B cell (primary cell): ENCODE measurements around the gene CYS1.

Experiments used
- EZH2 ChIP-seq: IDR thresholded peaks from 2 replicates; pipeline ENCODE4 v1.6.1; 2012; ENCODE audit warnings: borderline replicate concordance, low read depth, mild to moderate bottlenecking, moderate library complexity, low read length; ENCODE audit not compliant: insufficient read depth, poor library complexity, severe bottlenecking
- TF ChIP-seq, protein P1 (sequence below): fragments of 200-600 bp; IDR thresholded peaks from one replicate; pipeline ENCODE4 v1.8.0; 2022; ENCODE audit warnings: antibody characterized with exemption, mild to moderate bottlenecking

GRCh38 chr2:10079266-10079869, 843 bp downstream of the CYS1 start:
- TF ChIP-seq, protein P1, sequence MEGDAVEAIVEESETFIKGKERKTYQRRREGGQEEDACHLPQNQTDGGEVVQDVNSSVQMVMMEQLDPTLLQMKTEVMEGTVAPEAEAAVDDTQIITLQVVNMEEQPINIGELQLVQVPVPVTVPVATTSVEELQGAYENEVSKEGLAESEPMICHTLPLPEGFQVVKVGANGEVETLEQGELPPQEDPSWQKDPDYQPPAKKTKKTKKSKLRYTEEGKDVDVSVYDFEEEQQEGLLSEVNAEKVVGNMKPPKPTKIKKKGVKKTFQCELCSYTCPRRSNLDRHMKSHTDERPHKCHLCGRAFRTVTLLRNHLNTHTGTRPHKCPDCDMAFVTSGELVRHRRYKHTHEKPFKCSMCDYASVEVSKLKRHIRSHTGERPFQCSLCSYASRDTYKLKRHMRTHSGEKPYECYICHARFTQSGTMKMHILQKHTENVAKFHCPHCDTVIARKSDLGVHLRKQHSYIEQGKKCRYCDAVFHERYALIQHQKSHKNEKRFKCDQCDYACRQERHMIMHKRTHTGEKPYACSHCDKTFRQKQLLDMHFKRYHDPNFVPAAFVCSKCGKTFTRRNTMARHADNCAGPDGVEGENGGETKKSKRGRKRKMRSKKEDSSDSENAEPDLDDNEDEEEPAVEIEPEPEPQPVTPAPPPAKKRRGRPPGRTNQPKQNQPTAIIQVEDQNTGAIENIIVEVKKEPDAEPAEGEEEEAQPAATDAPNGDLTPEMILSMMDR, result no peak
- TF ChIP-seq EZH2, result peak; percentile 86
